Measurements from ENCODE around the gene MIF. TPM values are rescaled to one million over a fixed set of nuclear protein-coding genes. Genes with fewer than 3 reads are reported as not detected.
"Not testable (repeated sequence)": the region's sequence is repeated elsewhere in the genome, so short reads cannot be mapped to it uniquely, and the experiment has no call there.

Gene MIF
- total RNA-seq, 1 experiment from 2014 or later = 582 TPM

- DNase-seq (ENCODE audit: low read depth) = not testable (repeated sequence)
Observed at GRCh38 chr22:23940166-23940565, 46.0 kb downstream of the MIF start.

Other genes with a start within 250 kb of the MIF start
- gene RGL4, start 203.4 kb upstream of the MIF start, total RNA-seq (2014; rRNA removed; shearing (Covaris generic)) = 0.12 TPM in 1 of 2 replicates, not detected in the other
- 1.8 and 2.9 TPM in 2 replicates for gene ZNF70, start 143.3 kb upstream of the MIF start, total RNA-seq (2014; rRNA removed; shearing (Covaris generic))
- not detected in 2 replicates for gene VPREB3, start 140.0 kb upstream of the MIF start, total RNA-seq (2014; rRNA removed; shearing (Covaris generic))
- gene C22orf15, start 131.4 kb upstream of the MIF start, total RNA-seq (2014; rRNA removed; shearing (Covaris generic)) = not detected in 2 replicates
- gene CHCHD10, start 126.4 kb upstream of the MIF start, total RNA-seq (2014; rRNA removed; shearing (Covaris generic)) = 1.8 and 13.9 TPM in 2 replicates
- gene MMP11, start 121.5 kb upstream of the MIF start, total RNA-seq (2014; rRNA removed; shearing (Covaris generic)) = 52.3 and 55.0 TPM in 2 replicates
- gene SMARCB1, start 107.4 kb upstream of the MIF start, total RNA-seq (2014; rRNA removed; shearing (Covaris generic)) = 72.3 and 77.3 TPM in 2 replicates
- 1.9 and 4.2 TPM in 2 replicates for gene DERL3, start 55.4 kb upstream of the MIF start, total RNA-seq (2014; rRNA removed; shearing (Covaris generic))
- gene SLC2A11, start 36.5 kb upstream of the MIF start, total RNA-seq (2014; rRNA removed; shearing (Covaris generic)) = 32.1 and 39.5 TPM in 2 replicates
- 18.5 and 21.4 TPM in 2 replicates for gene GSTT2B, start 66.8 kb downstream of the MIF start, total RNA-seq (2014; rRNA removed; shearing (Covaris generic))
- 1.9 and 2.3 TPM in 2 replicates for gene DDTL, start 72.5 kb downstream of the MIF start, total RNA-seq (2014; rRNA removed; shearing (Covaris generic))
- 218 and 257 TPM in 2 replicates for gene DDT, start 80.1 kb downstream of the MIF start, total RNA-seq (2014; rRNA removed; shearing (Covaris generic))
- 0.29 and 0.84 TPM in 2 replicates for gene GSTT2, start 85.8 kb downstream of the MIF start, total RNA-seq (2014; rRNA removed; shearing (Covaris generic))
- not detected in 2 replicates for gene GSTT4, start 111.1 kb downstream of the MIF start, total RNA-seq (2014; rRNA removed; shearing (Covaris generic))
- 18.9 and 19.5 TPM in 2 replicates for gene CABIN1, start 116.9 kb downstream of the MIF start, total RNA-seq (2014; rRNA removed; shearing (Covaris generic))